Mammary epithelial cell (primary cell): ENCODE data around the gene DNLZ.

Source experiments
- CTCF ChIP-seq, 2 donors: IDR thresholded peaks in 1 of 2; conservative IDR thresholded peaks in 1 of 2; 2 replicates each; pipeline ENCODE4 v1.5.1; 2011 to 2012; ENCODE audit warnings: inconsistent platforms in 2 of 2, low read length in 2 of 2, mild to moderate bottlenecking in 2 of 2, control low read depth in 1 of 2, low read depth in 1 of 2; ENCODE audit not compliant: insufficient read depth in 1 of 2; ENCODE audit errors: extremely low read depth in 1 of 2
- EZH2 ChIP-seq: IDR thresholded peaks from 2 replicates; pipeline ENCODE4 v1.6.1; 2012; ENCODE audit warnings: low read length, inconsistent platforms, borderline replicate concordance

GRCh38 chr9:136396219-136396515 is 32.6 kb upstream of the DNLZ start:
- TF ChIP-seq CTCF (conservative IDR thresholded peaks at IDR 0.05 in 1 of 2, IDR thresholded peaks at IDR 0.05 in 1 of 2; ENCODE audit: extremely low read depth in 1 of 2, insufficient read depth in 1 of 2, low read depth in 1 of 2, low read length in 2 of 2) (no peak), EZH2 (no peak)
